Gastroesophageal sphincter (tissue), 3 donors: ENCODE measurements around the gene CPAMD8.

Source experiments
- EP300 ChIP-seq: sonication (generic); formaldehyde crosslinking; IDR thresholded peaks from one replicate; pipeline ENCODE4 v1.6.1; 2017; ENCODE audit warnings: antibody characterized with exemption, mild to moderate bottlenecking
- POLR2A ChIP-seq, 2 donors: fragments of 450-650 bp; IDR thresholded peaks; one replicate each; pipeline ENCODE4 v1.6.1; 2017; ENCODE audit warnings: antibody characterized with exemption in 2 of 2, mild to moderate bottlenecking in 2 of 2, moderate library complexity in 1 of 2
- TF ChIP-seq, protein P1 (sequence below), 4 experiments: fragments of 200-600 bp in 2 of 4; fragments of 450-650 bp in 2 of 4; sonication (generic) in 1 of 4; IDR thresholded peaks; one replicate each; pipeline ENCODE4 v1.5.1; 2017 to 2019; ENCODE audit warnings: antibody characterized with exemption in 4 of 4, mild to moderate bottlenecking in 2 of 4, moderate library complexity in 2 of 4

- TF ChIP-seq, protein P1, sequence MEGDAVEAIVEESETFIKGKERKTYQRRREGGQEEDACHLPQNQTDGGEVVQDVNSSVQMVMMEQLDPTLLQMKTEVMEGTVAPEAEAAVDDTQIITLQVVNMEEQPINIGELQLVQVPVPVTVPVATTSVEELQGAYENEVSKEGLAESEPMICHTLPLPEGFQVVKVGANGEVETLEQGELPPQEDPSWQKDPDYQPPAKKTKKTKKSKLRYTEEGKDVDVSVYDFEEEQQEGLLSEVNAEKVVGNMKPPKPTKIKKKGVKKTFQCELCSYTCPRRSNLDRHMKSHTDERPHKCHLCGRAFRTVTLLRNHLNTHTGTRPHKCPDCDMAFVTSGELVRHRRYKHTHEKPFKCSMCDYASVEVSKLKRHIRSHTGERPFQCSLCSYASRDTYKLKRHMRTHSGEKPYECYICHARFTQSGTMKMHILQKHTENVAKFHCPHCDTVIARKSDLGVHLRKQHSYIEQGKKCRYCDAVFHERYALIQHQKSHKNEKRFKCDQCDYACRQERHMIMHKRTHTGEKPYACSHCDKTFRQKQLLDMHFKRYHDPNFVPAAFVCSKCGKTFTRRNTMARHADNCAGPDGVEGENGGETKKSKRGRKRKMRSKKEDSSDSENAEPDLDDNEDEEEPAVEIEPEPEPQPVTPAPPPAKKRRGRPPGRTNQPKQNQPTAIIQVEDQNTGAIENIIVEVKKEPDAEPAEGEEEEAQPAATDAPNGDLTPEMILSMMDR (IDR thresholded peaks at IDR 0.05): no peak
- TF ChIP-seq POLR2A (IDR thresholded peaks at IDR 0.05): no peak
- no peak for TF ChIP-seq EP300
These were observed 136.0 kb downstream of the CPAMD8 start for GRCh38 chr19:16890461-16891184.
